Right lobe of liver (tissue), 6 donors: ENCODE measurements around the gene MTHFD1L. TPM values are rescaled to one million over a fixed set of nuclear protein-coding genes. Genes with fewer than 3 reads are reported as not detected.

Experiments
- ATAC-seq, 4 donors: fragments of 200-7000 bp; cut with Tn5 transposase; one replicate each; pipeline ENCODE4 v1.9.1; 2020; ENCODE audit warnings: mild to moderate bottlenecking in 4 of 4, moderate library complexity in 4 of 4
- DNase-seq, 3 donors: peaks; one replicate each; pipeline ENCODE4 v3.0.0-alpha.2; 2020
- H3K27ac ChIP-seq, 3 donors: fragments of 200-600 bp; one replicate each; pipeline ENCODE4 v1.8.0; 2022
- H3K27me3 ChIP-seq, 2 donors: fragments of 200-600 bp; one replicate each; pipeline ENCODE4 v1.8.0; 2022
- H3K36me3 ChIP-seq, 4 donors: fragments of 200-600 bp; sonication (generic) in 1 of 4; one replicate each; pipeline versions ENCODE4 v1.5.1 to v1.8.0; 2017 to 2022; ENCODE audit warnings: control low read depth in 1 of 4
- H3K4me1 ChIP-seq, 4 donors: fragments of 200-600 bp; sonication (generic) in 1 of 4; one replicate each; pipeline versions ENCODE4 v1.5.1 to v1.8.0; 2017 to 2022; ENCODE audit warnings: control low read depth in 1 of 4
- H3K4me3 ChIP-seq, 3 donors: fragments of 200-600 bp; one replicate each; pipeline ENCODE4 v1.8.0; 2022
- H3K9me3 ChIP-seq, 4 donors: fragments of 200-600 bp; sonication (generic) in 1 of 4; one replicate each; pipeline versions ENCODE4 v1.5.1 to v1.8.0; 2017 to 2022; ENCODE audit warnings: control low read depth in 1 of 4
- CTCF ChIP-seq, 4 donors: fragments of 200-600 bp in 3 of 4; fragments of 450-650 bp in 1 of 4; IDR thresholded peaks; one replicate each; pipeline versions ENCODE4 v1.5.1 to v1.8.0; 2016 to 2022; ENCODE audit warnings: antibody characterized with exemption in 4 of 4, mild to moderate bottlenecking in 2 of 4
- POLR2A ChIP-seq: fragments of 450-650 bp; IDR thresholded peaks from one replicate; pipeline ENCODE4 v1.6.1; 2017; ENCODE audit warnings: antibody characterized with exemption, mild to moderate bottlenecking
- WGBS: methylation state at CpG from one replicate; pipeline ENCODE4 v1.1.6; 2018; ENCODE audit warnings: low coverage, low lambda C conversion rate; ENCODE audit not compliant: insufficient coverage; ENCODE audit errors: missing lambda C conversion rate; 5-methylcytosine and 5-hydroxymethylcytosine counted together
- intact Hi-C, 2 donors: fragments of 100-400 bp; cut with DNase I; formaldehyde crosslinking; loops; one replicate each; pipeline versions ENCODE4 v1.11.2 to v1.14.1; 2022
- total RNA-seq, 6 experiments: library from RNA; depleted of rRNA in 2 of 6; stranded (reverse); fragments of >200 nt in 2 of 6; fragmentation: NEBNext Ultra II Directional in 3 of 6; extraction: Animal tissue kit (Norgen Biotek cat#: 25700) in 3 of 6; gene quantifications; one replicate each; pipeline versions ENCODE4 v1.1.0 to v1.2.4, GENCODE V29; 2016 to 2023
- donor health status: DM: no; HTN: yes; CAD: no.
- donor health status: DM: no; HTN: no; CAD: no.
- donor health status: DM: no; HTN: no; CAD: no.
- donor health status: DM: no; HTN: yes; CAD: no.
- donor health status: DM: no; HTN: yes; CAD: no.

MTHFD1L gene
- total RNA-seq, 6 experiments from 2014 or later: 1.7 to 11.5 (median 4.9) TPM

GRCh38 chr6:150991487-150991886, 126.0 kb downstream of the MTHFD1L start:
- TF ChIP-seq POLR2A (no peak), CTCF (IDR thresholded peaks at IDR 0.05) (no peak)
- no peak overlapping the region for H3K4me3 ChIP-seq
- intact Hi-C loops: no loop called here
- no peak overlapping the region for H3K27ac ChIP-seq
- H3K9me3 ChIP-seq: no peaks in the 10 kb centered on the region
- DNase-seq: no peak
- no peaks in the 10 kb centered on the region for H3K36me3 ChIP-seq
- no peaks in the 10 kb centered on the region for H3K4me1 ChIP-seq
- WGBS: 71% methylated on average over 3 of the region's 3 CpGs
- no peak for ATAC-seq
- H3K27me3 ChIP-seq: no peaks in the 10 kb centered on the region

- WGBS: 86% methylated on average over 2 of the region's 2 CpGs
- TF ChIP-seq CTCF (IDR thresholded peaks at IDR 0.05) (no peak), POLR2A (no peak)
- no peaks in the 10 kb centered on the region for H3K27me3 ChIP-seq
- ATAC-seq: no peak
- no peaks in the 10 kb centered on the region for H3K36me3 ChIP-seq
- no peaks in the 10 kb centered on the region for H3K9me3 ChIP-seq
- intact Hi-C loops: no loop called here
- no peak for DNase-seq
- no peaks in the 10 kb centered on the region for H3K4me1 ChIP-seq
- H3K4me3 ChIP-seq: no peak overlapping the region
- H3K27ac ChIP-seq: no peak overlapping the region
Measured at GRCh38 chr6:150992262-150992661, 126.8 kb downstream of the MTHFD1L start.

GRCh38 chr6:150992703-150993102, 127.2 kb downstream of the MTHFD1L start:
- 77% methylated on average over 5 of the region's 5 CpGs for WGBS
- Histone ChIP-seq H3K27ac (no peak overlapping the region), H3K4me3 (no peak overlapping the region), H3K36me3 (no peaks in the 10 kb centered on the region), H3K4me1 (no peaks in the 10 kb centered on the region), H3K27me3 (no peaks in the 10 kb centered on the region), H3K9me3 (no peaks in the 10 kb centered on the region)
- intact Hi-C loops: no loop called here
- no peak for TF ChIP-seq CTCF (IDR thresholded peaks at IDR 0.05)
- ATAC-seq (no peak), DNase-seq (no peak)

GRCh38 chr6:150993253-150993652, 127.8 kb downstream of the MTHFD1L start:
- intact Hi-C loops: no loop called here
- Histone ChIP-seq H3K4me3 (no peak overlapping the region), H3K36me3 (no peaks in the 10 kb centered on the region), H3K9me3 (no peaks in the 10 kb centered on the region), H3K4me1 (no peaks in the 10 kb centered on the region), H3K27me3 (no peaks in the 10 kb centered on the region), H3K27ac (no peak overlapping the region)
- ATAC-seq (no peak), DNase-seq (no peak)
- TF ChIP-seq POLR2A: no peak
- TF ChIP-seq CTCF (IDR thresholded peaks at IDR 0.05): no peak
- 93% methylated on average over 7 of the region's 7 CpGs for WGBS

- no peak for ATAC-seq
- intact Hi-C loops: no loop called here
Measured at GRCh38 chr6:150994026-150994425, 128.5 kb downstream of the MTHFD1L start.

More at GRCh38 chr6:150994026-150994425, 128.5 kb downstream of the MTHFD1L start:
- no peak for DNase-seq
- WGBS: 100% methylated on average over 1 of the region's 1 CpG
- H3K27ac ChIP-seq: no peak overlapping the region
- no peaks in the 10 kb centered on the region for H3K9me3 ChIP-seq
- no peaks in the 10 kb centered on the region for H3K36me3 ChIP-seq
- no peaks in the 10 kb centered on the region for H3K27me3 ChIP-seq
- no peak for TF ChIP-seq POLR2A
- TF ChIP-seq CTCF (IDR thresholded peaks at IDR 0.05): no peak
- H3K4me1 ChIP-seq: no peaks in the 10 kb centered on the region
- no peak overlapping the region for H3K4me3 ChIP-seq
